Right renal cortex interstitium (tissue), 3 donors: ENCODE data around the gene ATF6. TPM values are rescaled to one million over a fixed set of nuclear protein-coding genes. Genes with fewer than 3 reads are reported as not detected.
"Not testable (repeated sequence)": the region's sequence is repeated elsewhere in the genome, so short reads cannot be mapped to it uniquely, and the experiment has no call there.

Experiments used
- DNase-seq, 3 donors: peaks; one replicate each; pipeline ENCODE4 v3.0.0-alpha.2; 2013; ENCODE audit warnings: low read depth in 3 of 3, low spot score in 2 of 3
- polyA plus RNA-seq, 3 donors: library from polyadenylated mRNA; unstranded; fragments of 120-200 nt; gene quantifications; one replicate each; pipeline ENCODE4 v1.2.1, GENCODE V29; 2013; ENCODE audit not compliant: insufficient read length in 3 of 3

Gene ATF6
- polyA plus RNA-seq, 3 donors: 34.2 to 36.0 (median 35.0) TPM

DNA sequence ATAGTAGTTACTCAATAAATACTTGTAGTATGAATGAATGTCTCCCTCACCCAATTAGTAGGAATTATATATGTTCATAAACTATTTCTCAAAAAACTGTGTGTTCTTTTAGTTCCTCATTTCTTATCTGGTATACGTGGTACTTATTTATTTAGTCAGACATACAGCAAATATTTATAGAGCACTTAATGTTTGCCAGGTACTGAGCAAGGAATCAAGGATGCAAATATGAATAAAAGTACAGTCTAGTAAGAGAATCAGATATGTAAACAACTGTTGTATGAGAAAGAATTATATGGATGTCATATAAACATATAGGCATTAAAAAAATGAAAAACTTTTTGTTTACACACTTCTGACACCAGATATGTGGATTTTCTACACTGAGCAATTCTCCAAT is 58.5 kb downstream of the ATF6 start:
- DNase-seq: no peak

- no peak for DNase-seq
These were observed 59.7 kb downstream of the ATF6 start for GRCh38 chr1:161825831-161826230.

GRCh38 chr1:161826478-161826877 is 60.4 kb downstream of the ATF6 start:
- no peak for DNase-seq

GRCh38 chr1:161827786-161828185 is 61.7 kb downstream of the ATF6 start:
- no peak for DNase-seq

GRCh38 chr1:161832299-161832907 is 66.3 kb downstream of the ATF6 start:
- not testable (repeated sequence) for DNase-seq

- DNase-seq: no peak
These were observed 68.9 kb downstream of the ATF6 start for GRCh38 chr1:161834967-161835550.

GRCh38 chr1:161836018-161836417 is 69.9 kb downstream of the ATF6 start:
- DNase-seq: no peak

DNA sequence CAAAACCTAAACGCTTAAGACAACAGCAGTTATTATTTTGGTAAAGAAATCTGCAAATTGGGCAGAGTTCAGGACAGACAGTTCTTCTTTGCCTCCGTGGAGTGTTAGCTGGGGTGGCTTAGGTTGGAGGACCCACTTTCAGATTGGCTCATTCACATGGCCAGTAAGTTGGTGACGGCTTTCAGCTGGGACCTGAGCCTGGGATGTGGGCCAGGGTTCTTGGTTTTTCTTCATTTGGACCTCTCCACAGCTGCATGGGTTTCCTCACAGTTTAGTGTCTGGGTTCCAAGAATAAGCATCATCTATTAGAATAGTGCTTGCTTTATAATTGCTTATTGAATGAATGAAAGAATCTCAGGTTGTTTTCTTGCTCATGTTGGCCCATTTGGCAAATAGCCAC is 72.2 kb downstream of the ATF6 start:
- DNase-seq: no peak

GRCh38 chr1:161838885-161839284 is 72.8 kb downstream of the ATF6 start:
- DNase-seq: no peak

DNA sequence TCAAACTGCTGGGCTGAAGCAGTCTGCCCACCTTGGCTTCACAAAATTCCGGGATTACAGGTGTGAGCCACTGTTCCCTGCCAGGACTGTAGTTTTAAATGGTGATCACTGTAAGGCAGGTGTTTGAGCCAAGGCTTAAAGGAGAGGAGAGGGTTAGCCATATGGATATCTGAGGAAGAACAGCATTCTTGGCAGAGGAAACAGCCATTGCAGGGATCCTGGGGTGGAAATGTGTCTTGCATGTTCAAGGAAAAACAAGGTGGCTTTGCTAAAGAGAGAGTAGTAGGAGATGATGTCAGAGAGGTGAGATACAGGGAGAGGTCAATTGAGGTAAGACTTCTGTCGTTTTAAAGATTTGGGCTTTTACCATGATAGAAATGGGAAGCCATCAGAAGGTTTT is 73.5 kb downstream of the ATF6 start:
- no peak for DNase-seq

DNA sequence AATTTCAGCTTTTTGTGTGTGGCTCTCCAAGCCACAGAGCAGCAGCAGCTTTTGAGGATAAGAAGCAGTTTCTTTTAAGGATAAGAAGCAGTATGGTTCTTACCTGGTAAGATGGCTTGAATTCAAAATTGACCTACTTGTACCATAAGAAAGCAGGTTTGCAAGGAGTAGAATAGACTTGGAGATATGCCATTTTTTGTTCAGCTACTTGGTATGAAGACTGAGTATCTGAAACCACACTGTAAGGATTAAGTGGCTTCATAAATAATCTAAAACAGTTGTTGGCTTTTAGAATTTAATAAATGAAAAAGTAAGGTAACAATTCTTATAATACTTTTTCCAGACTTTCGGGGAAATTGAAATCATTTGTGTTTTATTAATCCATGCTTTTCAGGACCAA is 74.2 kb downstream of the ATF6 start:
- no peak for DNase-seq

DNA sequence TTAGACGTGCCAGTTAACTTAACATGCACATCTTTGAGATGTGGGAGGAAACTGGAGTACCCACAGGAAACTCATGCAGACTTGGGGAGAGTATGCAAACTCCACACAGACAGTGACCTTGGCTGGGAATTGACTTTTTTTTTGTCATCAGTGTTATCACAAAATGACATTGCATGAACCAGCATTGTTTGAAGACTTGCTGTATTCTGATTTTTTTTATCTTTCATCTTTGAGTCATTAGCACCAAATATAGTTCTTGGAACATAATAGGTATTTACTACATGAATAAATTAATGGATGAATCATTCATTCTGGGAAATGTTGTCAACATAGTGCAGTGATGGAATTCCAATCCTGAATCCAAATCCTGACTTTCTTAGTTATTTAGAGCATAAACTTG is 77.0 kb downstream of the ATF6 start:
- no peak for DNase-seq

DNA sequence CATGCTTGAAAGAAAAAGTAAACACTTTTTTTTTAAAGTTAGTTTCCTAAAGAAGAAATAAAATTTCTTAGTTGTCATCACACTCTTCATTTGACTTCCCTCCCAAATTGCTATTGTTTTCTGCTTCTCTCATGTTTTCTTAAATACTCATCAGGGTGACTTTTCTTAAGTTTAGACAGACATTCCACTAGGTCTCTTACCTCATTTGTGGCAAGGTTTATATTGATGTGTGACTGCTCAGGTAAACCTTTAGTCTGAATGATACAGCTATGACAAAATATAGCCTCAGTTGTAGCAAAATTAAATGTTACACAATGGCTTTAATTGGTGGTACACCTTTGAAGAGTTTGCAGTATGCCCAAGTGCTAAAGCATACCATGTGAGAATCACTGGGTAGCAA is 78.6 kb downstream of the ATF6 start:
- no peak for DNase-seq

DNA sequence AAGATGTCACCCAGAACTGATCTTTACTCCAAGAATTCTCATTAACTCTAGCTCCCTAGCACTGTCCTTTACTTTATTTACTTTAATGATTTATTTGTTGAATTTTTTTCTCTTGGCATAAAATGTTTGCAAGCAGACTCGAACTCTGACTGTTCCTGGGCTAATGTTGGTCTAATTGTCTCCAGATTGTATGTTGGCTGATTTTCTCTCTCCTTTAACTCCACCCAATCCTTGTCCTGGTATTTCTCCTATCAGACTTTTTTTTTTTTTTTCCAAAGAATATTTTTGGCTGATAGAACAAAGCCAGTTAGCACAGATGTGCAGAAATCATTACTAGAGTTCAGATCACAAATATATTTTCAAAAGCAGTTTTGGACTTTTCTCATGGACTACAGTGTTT is 82.6 kb downstream of the ATF6 start:
- DNase-seq: no peak

- DNase-seq: no peak
These were observed 83.4 kb downstream of the ATF6 start for GRCh38 chr1:161849518-161849917.

GRCh38 chr1:161855260-161855659 is 89.1 kb downstream of the ATF6 start:
- no peak for DNase-seq

- DNase-seq: no peak
These were observed 92.2 kb downstream of the ATF6 start for GRCh38 chr1:161858271-161858670.

DNA sequence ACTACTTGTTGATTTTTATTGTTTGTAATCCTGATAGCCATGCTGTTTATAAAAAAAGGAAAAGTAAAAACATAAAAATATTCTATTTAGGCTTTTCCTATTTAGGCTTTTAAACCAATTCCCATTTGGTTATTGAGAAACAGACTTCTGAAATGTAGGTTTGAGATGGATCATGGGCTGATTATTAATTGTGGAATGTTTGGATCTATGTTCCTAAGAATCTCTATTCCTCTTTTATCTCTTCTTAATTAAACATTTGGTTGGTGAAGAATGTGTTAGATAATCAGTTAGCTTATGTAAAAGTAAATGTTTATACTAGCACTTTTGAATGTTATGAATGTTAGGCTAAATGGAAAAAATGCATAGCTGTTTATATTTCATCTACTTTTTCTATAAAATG is 97.4 kb downstream of the ATF6 start:
- no peak for DNase-seq

GRCh38 chr1:161864577-161864976 is 98.5 kb downstream of the ATF6 start:
- no peak for DNase-seq

DNA sequence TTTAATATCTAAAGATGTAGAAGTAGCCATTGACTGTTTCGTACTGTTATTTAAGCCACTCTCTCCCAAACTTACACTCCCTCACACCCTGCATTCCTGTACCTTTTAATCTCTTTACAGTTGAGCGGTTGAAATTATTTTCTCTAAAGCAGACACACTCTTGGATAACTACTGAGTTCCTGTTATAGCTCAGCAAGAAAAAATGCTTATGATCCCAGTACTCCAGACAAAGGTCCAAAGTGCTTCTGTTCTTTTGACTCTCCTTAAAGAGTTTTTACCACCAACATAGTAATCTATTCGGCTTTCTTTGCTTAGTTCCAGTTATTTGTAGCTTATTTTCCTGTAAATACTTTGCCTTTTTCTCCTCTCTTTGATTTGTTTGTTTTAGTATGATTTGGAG is 100.1 kb downstream of the ATF6 start:
- no peak for DNase-seq

DNA sequence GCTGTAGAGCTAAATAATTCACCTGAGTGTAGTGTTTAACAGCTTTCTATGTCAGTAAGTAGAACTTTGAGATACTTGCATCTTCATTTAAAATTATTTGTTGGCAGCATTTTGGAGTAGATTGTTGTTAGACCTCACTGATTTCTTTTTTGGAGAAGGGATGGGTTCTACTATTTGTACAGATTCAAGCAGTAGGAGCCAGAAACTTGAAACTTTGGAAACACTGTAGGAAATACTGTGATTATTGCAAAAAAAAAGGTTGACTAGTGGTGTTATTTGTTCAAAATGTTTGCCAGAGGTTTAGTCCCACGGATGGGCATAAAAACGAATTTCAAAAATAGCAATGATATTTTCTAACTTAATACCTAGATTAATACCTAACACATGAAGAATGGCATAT is 102.7 kb downstream of the ATF6 start:
- DNase-seq: no peak

DNA sequence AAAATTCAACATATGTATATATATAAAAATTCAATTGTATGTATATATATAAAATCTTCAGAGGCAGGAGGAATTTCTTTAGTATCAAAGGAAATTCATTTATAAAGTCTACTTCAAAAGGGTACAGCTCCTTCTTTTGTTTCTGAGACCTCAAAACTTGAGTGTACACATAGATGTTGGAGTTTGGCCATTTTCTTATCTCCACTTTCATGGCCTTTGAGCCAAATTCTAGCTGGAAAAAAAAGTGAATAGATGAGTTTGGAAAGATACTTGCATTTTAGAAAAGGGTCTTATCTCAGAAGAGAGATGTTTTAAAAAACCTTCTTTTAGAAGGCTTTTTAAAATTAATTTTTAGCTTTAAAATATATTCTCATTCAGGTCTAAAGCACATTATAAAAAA is 103.2 kb downstream of the ATF6 start:
- DNase-seq: no peak

DNA sequence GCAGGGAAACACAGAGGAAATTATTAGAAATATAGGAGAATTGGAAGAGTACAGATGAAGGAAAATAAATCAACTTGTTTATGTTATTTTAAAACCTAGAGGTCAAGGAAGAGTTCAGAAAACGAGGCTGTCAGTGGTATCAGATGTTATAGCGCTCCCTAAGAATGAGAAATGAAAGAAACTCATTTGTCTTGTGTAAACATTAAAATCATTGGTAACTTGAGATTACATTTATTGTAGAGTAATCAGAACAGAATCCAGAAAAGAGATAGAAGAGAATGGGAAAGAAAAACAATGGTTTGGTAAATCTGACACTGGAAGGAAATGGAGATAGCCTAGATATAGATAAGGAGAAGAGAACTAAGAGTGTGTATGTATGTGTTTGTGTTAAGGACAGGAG is 106.4 kb downstream of the ATF6 start:
- DNase-seq: no peak
